K562 (cell line): ENCODE results near the gene TSPAN18. TPM values are rescaled to one million over a fixed set of nuclear protein-coding genes. Genes with fewer than 3 reads are reported as not detected.

Experiments
- HSF4 ChIP-seq: fragments of 250-450 bp; sonication (Bioruptor Pico); IDR thresholded peaks from 2 replicates; pipeline ENCODE4 v2.1.2; 2022; ENCODE audit warnings: mild to moderate bottlenecking, moderate library complexity, borderline replicate concordance
- KAT8 ChIP-seq: fragments of 450-650 bp; IDR thresholded peaks from 2 replicates; pipeline ENCODE4 v1.6.1; 2016; ENCODE audit warnings: low read depth, mild to moderate bottlenecking
- POLR2H ChIP-seq: IDR thresholded peaks from 2 replicates; pipeline ENCODE4 v1.6.1; 2016; ENCODE audit warnings: missing genetic modification characterization, low read depth, mild to moderate bottlenecking, control low read depth, missing compliant biosample characterization, moderate library complexity
- PRMT5 ChIP-seq: sonication (generic); formaldehyde crosslinking; IDR thresholded peaks from 2 replicates; pipeline ENCODE4 v1.5.0; 2020; ENCODE audit warnings: missing genetic modification reagents
- U2AF2 ChIP-seq: fragments of 200-400 bp; formaldehyde crosslinking; optimal IDR thresholded peaks from 2 replicates; pipeline ENCODE3; 2017; ENCODE audit warnings: low read depth, mild to moderate bottlenecking, low read length
- ZFP91 ChIP-seq: sonication (generic); formaldehyde crosslinking; IDR thresholded peaks from 2 replicates; pipeline ENCODE4 v1.8.0; 2022; ENCODE audit warnings: mild to moderate bottlenecking, missing genetic modification reagents
- ZKSCAN3 ChIP-seq: fragments of 250-450 bp; sonication (Bioruptor Pico); IDR thresholded peaks from 2 replicates; pipeline ENCODE4 v1.4.0; 2020
- ZNF561 ChIP-seq: fragments of 450-650 bp; formaldehyde crosslinking; conservative IDR thresholded peaks from 2 replicates; pipeline ENCODE4 v1.4.0; 2020; ENCODE audit warnings: mild to moderate bottlenecking, moderate library complexity
- ZSCAN32 ChIP-seq: fragments of 450-650 bp; formaldehyde crosslinking; IDR thresholded peaks from 2 replicates; pipeline ENCODE4 v1.4.0; 2020; ENCODE audit warnings: mild to moderate bottlenecking, moderate library complexity
- polyA plus RNA-seq, 8 experiments: library from polyadenylated mRNA; depleted of rRNA in 4 of 8; stranded (reverse) in 5 of 8; unstranded in 3 of 8; fragments of >200 nt; fragmentation: Nextera tagmentation in 2 of 8; fragmentation: Illumina TruSeq in 1 of 8; extraction: Ambion mirVana in 2 of 8; extraction: Trizol in 1 of 8; gene quantifications; 2 replicates each; pipeline versions ENCODE4 v1.2.1 to v1.2.3, GENCODE V29; 2011 to 2014; ENCODE audit warnings: inconsistent platforms in 1 of 8, missing spikeins in 1 of 8
- total RNA-seq, 7 experiments: library from RNA; depleted of rRNA in 6 of 7; stranded (reverse); fragments of >200 nt in 6 of 7; fragmentation: Illumina TruSeq in 2 of 7; extraction: Trizol in 2 of 7; gene quantifications; 2 replicates each; pipeline versions ENCODE4 v1.2.1 to v1.2.3, GENCODE V29; 2011 to 2021; ENCODE audit warnings: low replicate concordance in 1 of 7
- TF ChIP-seq, protein P1 (sequence below): fragments of 450-650 bp; formaldehyde crosslinking; conservative IDR thresholded peaks from 2 replicates; pipeline ENCODE4 v1.4.0; 2022; ENCODE audit warnings: mild to moderate bottlenecking, missing genetic modification characterization

TSPAN18 gene
- total and polyA plus RNA-seq, 9 of the 15 experiments (the other 6 are each of a cell fraction or from before 2014, with no cell fraction given): 0.17 to 0.35 (median 0.22) TPM; not detected in 4

GRCh38 chr11:44716256-44716655 is 10.5 kb upstream of the TSPAN18 start (continued):
- no peak for TF ChIP-seq ZFP91
- TF ChIP-seq ZKSCAN3 (CRISPR knock-in tag): no peak
- no peak for TF ChIP-seq PRMT5 (CRISPR knock-in tag)
- TF ChIP-seq ZSCAN32 (CRISPR knock-in tag): no peak
- TF ChIP-seq KAT8: no peak
- no peak for TF ChIP-seq HSF4 (CRISPR knock-in tag)
- TF ChIP-seq POLR2H (tag): no peak
- no peak for TF ChIP-seq ZNF561 (CRISPR knock-in tag)
- TF ChIP-seq, protein P1, sequence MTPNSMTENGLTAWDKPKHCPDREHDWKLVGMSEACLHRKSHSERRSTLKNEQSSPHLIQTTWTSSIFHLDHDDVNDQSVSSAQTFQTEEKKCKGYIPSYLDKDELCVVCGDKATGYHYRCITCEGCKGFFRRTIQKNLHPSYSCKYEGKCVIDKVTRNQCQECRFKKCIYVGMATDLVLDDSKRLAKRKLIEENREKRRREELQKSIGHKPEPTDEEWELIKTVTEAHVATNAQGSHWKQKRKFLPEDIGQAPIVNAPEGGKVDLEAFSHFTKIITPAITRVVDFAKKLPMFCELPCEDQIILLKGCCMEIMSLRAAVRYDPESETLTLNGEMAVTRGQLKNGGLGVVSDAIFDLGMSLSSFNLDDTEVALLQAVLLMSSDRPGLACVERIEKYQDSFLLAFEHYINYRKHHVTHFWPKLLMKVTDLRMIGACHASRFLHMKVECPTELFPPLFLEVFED (CRISPR knock-in tag): no peak
- no peak for TF ChIP-seq U2AF2
